Stimulated activated CD8-positive, alpha-beta memory T cell treated with anti-CD3 and anti-CD28 coated beads, Interleukin-15, amount 100 ng/mL, for 48 hours (primary cell): Measurements from ENCODE around the gene MEPCE.
"Not testable (repeated sequence)": the region's sequence is repeated elsewhere in the genome, so short reads cannot be mapped to it uniquely, and the experiment has no call there.

Experiments used
- DNase-seq, 2 donors: peaks; one replicate each; pipeline ENCODE4 v3.0.0-alpha.2; 2020; ENCODE audit warnings: low read depth in 2 of 2

Gene MEPCE

GRCh38 chr7:100433592-100434296 lies 4.1 kb downstream of the MEPCE start:
- DNase-seq, result no peak

GRCh38 chr7:100434297-100435144 lies 4.9 kb downstream of the MEPCE start:
- no peak for DNase-seq

- peak; percentile 20 to 28 for DNase-seq
These were observed 6.0 kb downstream of the MEPCE start for GRCh38 chr7:100435401-100436304.

GRCh38 chr7:100437150-100438100 lies 7.8 kb downstream of the MEPCE start:
- DNase-seq, result no peak

GRCh38 chr7:100438172-100438571 lies 8.5 kb downstream of the MEPCE start:
- no peak for DNase-seq

GRCh38 chr7:100438731-100439130 lies 9.1 kb downstream of the MEPCE start:
- DNase-seq, result not testable (repeated sequence)

- not testable (repeated sequence) for DNase-seq
These were observed 9.6 kb downstream of the MEPCE start for GRCh38 chr7:100439244-100439643.

- no peak for DNase-seq
These were observed 12.3 kb downstream of the MEPCE start for GRCh38 chr7:100441641-100442535.

- DNase-seq, result no peak
These were observed 13.6 kb downstream of the MEPCE start for GRCh38 chr7:100443096-100443840.

- DNase-seq, result no peak
These were observed 15.0 kb downstream of the MEPCE start for GRCh38 chr7:100444311-100445278.

- no peak for DNase-seq
These were observed 16.4 kb downstream of the MEPCE start for GRCh38 chr7:100446040-100446439.

GRCh38 chr7:100447363-100447762 lies 17.7 kb downstream of the MEPCE start:
- DNase-seq, result not testable (repeated sequence)

GRCh38 chr7:100449190-100449795 lies 19.7 kb downstream of the MEPCE start:
- no peak for DNase-seq

GRCh38 chr7:100452513-100452912 lies 22.9 kb downstream of the MEPCE start:
- no peak for DNase-seq

GRCh38 chr7:100453854-100454253 lies 24.2 kb downstream of the MEPCE start:
- not testable (repeated sequence) for DNase-seq

GRCh38 chr7:100455206-100455605 lies 25.6 kb downstream of the MEPCE start:
- no peak for DNase-seq

- no peak for DNase-seq
These were observed 26.9 kb downstream of the MEPCE start for GRCh38 chr7:100456562-100456961.
